GM23248 (cell line): ENCODE results near the gene RTN3. TPM values are rescaled to one million over a fixed set of nuclear protein-coding genes. Genes with fewer than 3 reads are reported as not detected.

Source experiments
- DNase-seq: peaks from one replicate; pipeline ENCODE4 v3.0.0-alpha.2; 2015
- H2AFZ ChIP-seq: fragments of 200-600 bp; sonication (generic); 2 replicates; pipeline ENCODE4 v1.6.1; 2016; ENCODE audit warnings: antibody characterized with exemption
- H3F3A ChIP-seq: fragments of 200-600 bp; sonication (generic); 2 replicates; pipeline ENCODE4 v1.6.1; 2016; ENCODE audit warnings: mild to moderate bottlenecking, antibody characterized with exemption, mixed run types; ENCODE audit not compliant: insufficient read depth
- H3K27ac ChIP-seq: fragments of 200-600 bp; sonication (generic); 2 replicates; pipeline ENCODE4 v1.5.1; 2016; ENCODE audit warnings: mild to moderate bottlenecking
- H3K27me3 ChIP-seq: fragments of 200-600 bp; sonication (generic); replicated peaks from 2 replicates; pipeline ENCODE4 v1.6.1; 2016; ENCODE audit warnings: mild to moderate bottlenecking; ENCODE audit not compliant: insufficient read depth
- H3K36me3 ChIP-seq: fragments of 200-600 bp; sonication (generic); 2 replicates; pipeline ENCODE4 v1.6.1; 2016; ENCODE audit warnings: low read depth, mild to moderate bottlenecking
- H3K4me1 ChIP-seq: fragments of 200-600 bp; sonication (generic); 2 replicates; pipeline ENCODE4 v1.6.1; 2016; ENCODE audit warnings: mild to moderate bottlenecking; ENCODE audit not compliant: insufficient read depth
- H3K4me2 ChIP-seq: fragments of 200-600 bp; sonication (generic); one replicate; pipeline ENCODE4 v1.6.1; 2016; ENCODE audit warnings: mild to moderate bottlenecking; ENCODE audit not compliant: unreplicated experiment
- H3K4me3 ChIP-seq: fragments of 200-600 bp; sonication (generic); 2 replicates; pipeline ENCODE4 v1.5.1; 2016; ENCODE audit warnings: mild to moderate bottlenecking
- H3K79me2 ChIP-seq: fragments of 200-600 bp; sonication (generic); 2 replicates; pipeline ENCODE4 v1.6.1; 2016; ENCODE audit warnings: mild to moderate bottlenecking; ENCODE audit not compliant: insufficient read depth
- H3K9ac ChIP-seq: fragments of 200-600 bp; sonication (generic); 2 replicates; pipeline ENCODE4 v1.6.1; 2016; ENCODE audit warnings: mild to moderate bottlenecking
- H3K9me2 ChIP-seq: fragments of 200-600 bp; sonication (generic); 2 replicates; pipeline ENCODE4 v1.6.1; 2016; ENCODE audit warnings: mixed run types, mild to moderate bottlenecking, moderate library complexity; ENCODE audit not compliant: insufficient read depth
- H3K9me3 ChIP-seq: fragments of 200-600 bp; sonication (generic); one replicate; pipeline ENCODE4 v1.6.1; 2017; ENCODE audit warnings: low read depth
- H4K20me1 ChIP-seq: fragments of 200-600 bp; sonication (generic); 2 replicates; pipeline ENCODE4 v1.6.0; 2016; ENCODE audit not compliant: insufficient read depth
- EZH2 ChIP-seq: fragments of 200-600 bp; sonication (generic); IDR thresholded peaks from 2 replicates; pipeline ENCODE4 v1.6.1; 2018; ENCODE audit warnings: antibody characterized with exemption, mild to moderate bottlenecking; ENCODE audit not compliant: insufficient read depth, poor library complexity, severe bottlenecking
- EZH2phosphoT487 ChIP-seq: fragments of 200-600 bp; sonication (generic); IDR thresholded peaks from 2 replicates; pipeline ENCODE4 v1.6.1; 2018; ENCODE audit warnings: antibody characterized with exemption, moderate library complexity, mild to moderate bottlenecking, low read depth; ENCODE audit not compliant: insufficient read depth
- WGBS, 2 experiments: methylation state at CpG; one replicate each; pipeline ENCODE4 v1.1.6; 2015 to 2017; ENCODE audit warnings: low lambda C conversion rate in 2 of 2, low coverage in 1 of 2; ENCODE audit errors: missing lambda C conversion rate in 2 of 2; 5-methylcytosine and 5-hydroxymethylcytosine counted together
- in situ Hi-C: fragments of 300-500 bp; cut with MboI; formaldehyde crosslinking; loops from 2 replicates; pipeline ENCODE4 v1.15.0; 2020
- polyA plus RNA-seq: library from polyadenylated mRNA; unstranded; fragments of >200 nt; fragmentation: Nextera tagmentation; extraction: Ambion mirVana; gene quantifications from 2 replicates; pipeline ENCODE4 v1.2.1, GENCODE V29; 2016
- total RNA-seq: library from RNA; depleted of rRNA; stranded (reverse); fragments of >200 nt; shearing (Covaris generic); gene quantifications from 2 replicates; pipeline ENCODE4 v1.2.3, GENCODE V29; 2014

Gene RTN3
- total and polyA plus RNA-seq, 2 experiments from 2014 or later = 113 to 123 TPM

- Histone ChIP-seq H3K27ac (no peak overlapping the region), H4K20me1 (no peaks in the 10 kb centered on the region), H3F3A (0 out of 2 replicates have a peak, but pooled peaks cover 4% of the 10 kb centered on the region), H2AFZ (no peak overlapping the region), H3K4me3 (no peak overlapping the region), H3K9ac (no peak overlapping the region), H3K9me2 (no peaks in the 10 kb centered on the region), H3K9me3 (no peaks in the 10 kb centered on the region), H3K4me2 (no peak overlapping the region), H3K36me3 (peaks cover 3% of the 10 kb centered on the region; the same call in 1 of the 2 replicates), H3K4me1 (peaks cover 4% of the 10 kb centered on the region; the same call in 1 of the 2 replicates), H3K27me3 (no peaks in the 10 kb centered on the region), H3K79me2 (peaks cover 91% of the 10 kb centered on the region)
- no peak for DNase-seq
- TF ChIP-seq EZH2phosphoT487 = no peak
- TF ChIP-seq EZH2 = no peak
- 99 to 100% methylated on average over 3 of the region's 3 CpGs for WGBS, 2 experiments
- in situ Hi-C loops = no loop called here
These were observed 39.3 kb downstream of the RTN3 start for GRCh38 chr11:63720611-63721010.

- H3K79me2 ChIP-seq = peaks cover 80% of the 10 kb centered on the region
- H3K4me3 ChIP-seq = no peak overlapping the region
- 75% methylated on average over 3 of the region's 3 CpGs for WGBS, 2 experiments
- no peaks in the 10 kb centered on the region for H3K36me3 ChIP-seq
- no peak overlapping the region for H3K27ac ChIP-seq
- H3K9ac ChIP-seq = no peak overlapping the region
- H3K9me3 ChIP-seq = no peaks in the 10 kb centered on the region
- H3K27me3 ChIP-seq = no peaks in the 10 kb centered on the region
- DNase-seq = no peak
- H2AFZ ChIP-seq = no peak overlapping the region
- no peaks in the 10 kb centered on the region; the same call in 1 of the 2 replicates for H4K20me1 ChIP-seq
- H3F3A ChIP-seq = no peaks in the 10 kb centered on the region
- in situ Hi-C loops = loop anchor here (25.0 kb wide), 1 partner anchor 242 kb away; the partner anchor contains the start of gene PLAAT5
- no peak overlapping the region for H3K4me2 ChIP-seq
- TF ChIP-seq EZH2 (no peak), EZH2phosphoT487 (no peak)
- no peaks in the 10 kb centered on the region for H3K9me2 ChIP-seq
- H3K4me1 ChIP-seq = no peaks in the 10 kb centered on the region
These were observed 48.0 kb downstream of the RTN3 start for GRCh38 chr11:63729326-63729725.

GRCh38 chr11:63736864-63737263, 55.6 kb downstream of the RTN3 start:
- in situ Hi-C loops = loop anchor here (25.0 kb wide), 1 partner anchor 250 kb away; the partner anchor contains the start of gene PLAAT5
- WGBS, 2 experiments = 98 to 99% methylated on average over 4 of the region's 4 CpGs
- Histone ChIP-seq H3K9ac (no peak overlapping the region), H4K20me1 (no peaks in the 10 kb centered on the region), H3K9me3 (no peaks in the 10 kb centered on the region), H3K4me2 (no peak overlapping the region), H3K4me1 (peaks cover 7% of the 10 kb centered on the region; the same call in 1 of the 2 replicates), H3K4me3 (no peak overlapping the region), H3K27me3 (no peaks in the 10 kb centered on the region), H3K27ac (no peak overlapping the region), H3K36me3 (no peaks in the 10 kb centered on the region), H3K9me2 (no peaks in the 10 kb centered on the region), H3K79me2 (peaks cover 73% of the 10 kb centered on the region), H2AFZ (no peak overlapping the region), H3F3A (peaks cover 14% of the 10 kb centered on the region; the same call in 1 of the 2 replicates)
- no peak for DNase-seq
- TF ChIP-seq EZH2 = no peak
- no peak for TF ChIP-seq EZH2phosphoT487

GRCh38 chr11:63737718-63738117, 56.4 kb downstream of the RTN3 start:
- in situ Hi-C loops = loop anchor here (25.0 kb wide), 1 partner anchor 250 kb away; the partner anchor contains the start of gene PLAAT5
- no peak overlapping the region for H3K4me3 ChIP-seq
- 72% methylated on average over 1 of the region's 1 CpG for WGBS, 2 experiments
- H3K27me3 ChIP-seq = no peaks in the 10 kb centered on the region
- no peaks in the 10 kb centered on the region for H3K9me3 ChIP-seq
- peaks cover 14% of the 10 kb centered on the region; the same call in 1 of the 2 replicates for H3F3A ChIP-seq
- no peaks in the 10 kb centered on the region for H4K20me1 ChIP-seq
- no peak for DNase-seq
- no peak overlapping the region for H3K27ac ChIP-seq
- H3K4me1 ChIP-seq = peaks cover 7% of the 10 kb centered on the region; the same call in 1 of the 2 replicates
- no peaks in the 10 kb centered on the region for H3K9me2 ChIP-seq
- no peak overlapping the region for H2AFZ ChIP-seq
- H3K4me2 ChIP-seq = no peak overlapping the region
- TF ChIP-seq EZH2phosphoT487 = no peak
- TF ChIP-seq EZH2 = no peak
- H3K36me3 ChIP-seq = no peaks in the 10 kb centered on the region
- H3K9ac ChIP-seq = no peak overlapping the region
- peaks cover 72% of the 10 kb centered on the region for H3K79me2 ChIP-seq
